ENCODE results near the gene FUCA2. TPM values are rescaled to one million over a fixed set of nuclear protein-coding genes. Genes with fewer than 3 reads are reported as not detected.
A peak's percentile ranks its signal among the peaks of the same experiment; 100 is the strongest.
"Not testable (repeated sequence)": the region's sequence is repeated elsewhere in the genome, so short reads cannot be mapped to it uniquely, and the experiment has no call there.

The FUCA2 gene
- total RNA-seq, 1 donor from 2014 or later, result 71.0 TPM

GRCh38 chr6:143471822-143472221 lies 39.7 kb downstream of the FUCA2 start:
- Histone ChIP-seq H3K36me3 (ENCODE audit: control insufficient read depth, insufficient read depth, low read length) (no peaks in the 10 kb centered on the region), H3K4me3 (ENCODE audit: low read depth, low read length) (no peak overlapping the region), H3K27me3 (ENCODE audit: control insufficient read depth, insufficient read depth, low read length) (no peaks in the 10 kb centered on the region)
- DNase-seq (ENCODE audit: low read depth), result no peak
- no peak for TF ChIP-seq CTCF (IDR thresholded peaks at IDR 0.05; ENCODE audit: insufficient read depth, low read length, poor library complexity, severe bottlenecking)

DNA sequence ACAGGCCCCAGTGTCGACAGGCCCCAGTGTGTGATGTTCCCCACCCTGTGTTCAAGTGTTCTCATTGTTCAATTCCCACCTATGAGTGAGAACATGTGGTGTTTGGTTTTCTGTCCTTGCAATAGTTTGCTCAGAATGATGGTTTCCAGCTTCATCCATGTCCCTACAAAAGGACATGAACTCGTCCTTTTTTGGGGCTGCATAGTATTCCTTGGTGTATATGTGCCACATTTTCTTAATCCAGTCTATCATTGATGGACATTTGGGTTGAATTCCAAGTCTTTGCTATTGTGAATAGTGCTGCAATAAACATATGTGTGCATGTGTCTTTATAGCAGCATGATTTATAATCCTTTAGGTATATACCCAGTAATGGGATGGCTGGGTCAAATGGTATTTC lies 42.7 kb downstream of the FUCA2 start:
- not testable (repeated sequence) for H3K4me3 ChIP-seq (ENCODE audit: low read depth, low read length); H3K36me3 ChIP-seq (ENCODE audit: control insufficient read depth, insufficient read depth, low read length); H3K27me3 ChIP-seq (ENCODE audit: control insufficient read depth, insufficient read depth, low read length); DNase-seq (ENCODE audit: low read depth)

DNA sequence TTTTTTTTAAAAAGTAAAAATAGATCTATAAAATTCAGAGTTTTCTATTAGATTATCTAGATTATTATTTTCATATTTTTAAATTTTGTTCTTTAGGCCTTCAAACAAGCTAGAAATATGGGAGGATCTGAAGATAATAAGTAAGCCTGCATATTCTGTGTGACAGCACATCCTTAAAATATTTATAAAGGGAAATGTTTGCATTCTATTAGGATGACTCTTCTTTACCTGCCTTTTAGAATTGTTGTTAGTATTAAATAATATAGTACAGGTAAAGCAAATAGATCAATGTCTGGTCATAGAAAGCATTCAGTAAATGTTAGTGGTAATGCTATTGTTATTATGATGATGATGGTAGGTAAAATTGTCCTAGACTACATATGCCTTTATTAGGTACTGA lies 43.5 kb downstream of the FUCA2 start:
- H3K4me3 ChIP-seq (ENCODE audit: low read depth, low read length), result no peak overlapping the region

GRCh38 chr6:143465546-143465945 lies 46.0 kb downstream of the FUCA2 start:
- Histone ChIP-seq H3K36me3 (ENCODE audit: control insufficient read depth, insufficient read depth, low read length) (no peaks in the 10 kb centered on the region), H3K27me3 (ENCODE audit: control insufficient read depth, insufficient read depth, low read length) (no peaks in the 10 kb centered on the region), H3K4me3 (ENCODE audit: low read depth, low read length) (no peak overlapping the region)
- TF ChIP-seq CTCF (IDR thresholded peaks at IDR 0.05; ENCODE audit: insufficient read depth, low read length, poor library complexity, severe bottlenecking), result no peak
- no peak for DNase-seq (ENCODE audit: low read depth)

More for the DNA sequence above, 43.5 kb downstream of the FUCA2 start:
- TF ChIP-seq CTCF (IDR thresholded peaks at IDR 0.05; ENCODE audit: insufficient read depth, low read length, poor library complexity, severe bottlenecking), result no peak
- Histone ChIP-seq H3K27me3 (ENCODE audit: control insufficient read depth, insufficient read depth, low read length) (no peaks in the 10 kb centered on the region), H3K36me3 (ENCODE audit: control insufficient read depth, insufficient read depth, low read length) (no peaks in the 10 kb centered on the region)
- DNase-seq (ENCODE audit: low read depth), result no peak

- H3K27me3 ChIP-seq (ENCODE audit: control insufficient read depth, insufficient read depth, low read length), result no peaks in the 10 kb centered on the region
- H3K4me3 ChIP-seq (ENCODE audit: low read depth, low read length), result no peak overlapping the region
- no peak for TF ChIP-seq CTCF (IDR thresholded peaks at IDR 0.05; ENCODE audit: insufficient read depth, low read length, poor library complexity, severe bottlenecking)
- no peaks in the 10 kb centered on the region for H3K36me3 ChIP-seq (ENCODE audit: control insufficient read depth, insufficient read depth, low read length)
- no peak for DNase-seq (ENCODE audit: low read depth)
Measured at GRCh38 chr6:143457563-143458359, 53.8 kb downstream of the FUCA2 start.

- peak overlapping the region; percentile 82 for H3K4me3 ChIP-seq (ENCODE audit: low read depth, low read length)
Measured at GRCh38 chr6:143451531-143451930, 60.0 kb downstream of the FUCA2 start.

More at GRCh38 chr6:143451531-143451930, 60.0 kb downstream of the FUCA2 start:
- no peak for TF ChIP-seq CTCF (IDR thresholded peaks at IDR 0.05; ENCODE audit: insufficient read depth, low read length, poor library complexity, severe bottlenecking)
- Histone ChIP-seq H3K27me3 (ENCODE audit: control insufficient read depth, insufficient read depth, low read length) (no peaks in the 10 kb centered on the region), H3K36me3 (ENCODE audit: control insufficient read depth, insufficient read depth, low read length) (no peaks in the 10 kb centered on the region)
- no peak for DNase-seq (ENCODE audit: low read depth)

Data from kidney epithelial cell (primary cell).